Duodenal mucosa (tissue), 2 donors: ENCODE measurements around the gene MED8.
A peak's percentile ranks its signal among the peaks of the same experiment; 100 is the strongest.

Experiments used
- H3K27ac ChIP-seq: one replicate; pipeline ENCODE4 v1.7.0; 2013; ENCODE audit warnings: low read depth, low read length
- H3K27me3 ChIP-seq, 2 donors: one replicate each; pipeline ENCODE4 v1.7.0; 2013; ENCODE audit warnings: low read length in 2 of 2, control low read depth in 1 of 2; ENCODE audit not compliant: insufficient read depth in 2 of 2, control insufficient read depth in 1 of 2
- H3K36me3 ChIP-seq, 2 donors: one replicate each; pipeline ENCODE4 v1.7.0; 2013; ENCODE audit warnings: low read length in 2 of 2, control low read depth in 1 of 2; ENCODE audit not compliant: insufficient read depth in 2 of 2, control insufficient read depth in 1 of 2
- H3K4me1 ChIP-seq, 2 donors: one replicate each; pipeline ENCODE4 v1.7.0; 2013; ENCODE audit warnings: low read length in 2 of 2, control low read depth in 1 of 2; ENCODE audit not compliant: insufficient read depth in 2 of 2, control insufficient read depth in 1 of 2
- H3K4me3 ChIP-seq, 2 donors: one replicate each; pipeline ENCODE4 v1.7.0; 2013; ENCODE audit warnings: low read length in 2 of 2, low read depth in 1 of 2
- H3K9ac ChIP-seq, 2 donors: one replicate each; pipeline ENCODE4 v1.7.0; 2013; ENCODE audit warnings: low read length in 2 of 2, low read depth in 1 of 2
- H3K9me3 ChIP-seq, 2 donors: one replicate each; pipeline ENCODE4 v1.7.0; 2013; ENCODE audit warnings: low read length in 2 of 2, control low read depth in 1 of 2; ENCODE audit not compliant: control insufficient read depth in 1 of 2

MED8 gene

GRCh38 chr1:43432907-43433306, 43.3 kb upstream of the MED8 start:
- H3K4me1 ChIP-seq: peaks cover 0 to 13% of the 10 kb centered on the region in 2 donors
- H3K9ac ChIP-seq: no peak overlapping the region
- H3K9me3 ChIP-seq: no peaks in the 10 kb centered on the region
- H3K4me3 ChIP-seq: no peak overlapping the region
- H3K27me3 ChIP-seq: no peaks in the 10 kb centered on the region
- peaks cover 74 to 98% of the 10 kb centered on the region in 2 donors for H3K36me3 ChIP-seq
- no peak overlapping the region for H3K27ac ChIP-seq

GRCh38 chr1:43432171-43432860, 42.7 kb upstream of the MED8 start:
- Histone ChIP-seq H3K4me1 (peaks cover 0 to 17% of the 10 kb centered on the region in 2 donors), H3K9me3 (no peaks in the 10 kb centered on the region), H3K9ac (no peak overlapping the region), H3K27me3 (no peaks in the 10 kb centered on the region), H3K4me3 (no peak overlapping the region), H3K27ac (no peak overlapping the region), H3K36me3 (peaks cover 74 to 98% of the 10 kb centered on the region in 2 donors)

GRCh38 chr1:43431676-43432075, 42.1 kb upstream of the MED8 start:
- H3K4me1 ChIP-seq: peaks cover 0 to 17% of the 10 kb centered on the region in 2 donors
- H3K27ac ChIP-seq: no peak overlapping the region
- no peak overlapping the region for H3K9ac ChIP-seq
- H3K27me3 ChIP-seq: no peaks in the 10 kb centered on the region
- H3K9me3 ChIP-seq: no peaks in the 10 kb centered on the region
- H3K36me3 ChIP-seq: peaks cover 72 to 98% of the 10 kb centered on the region in 2 donors
- no peak overlapping the region for H3K4me3 ChIP-seq

- Histone ChIP-seq H3K4me3 (no peak overlapping the region), H3K9ac (no peak overlapping the region), H3K9me3 (no peaks in the 10 kb centered on the region), H3K27me3 (no peaks in the 10 kb centered on the region), H3K36me3 (peaks cover 78 to 98% of the 10 kb centered on the region in 2 donors), H3K27ac (no peak overlapping the region), H3K4me1 (peaks cover 0 to 16% of the 10 kb centered on the region in 2 donors)
Observed at GRCh38 chr1:43430831-43431230, 41.2 kb upstream of the MED8 start.

- H3K4me1 ChIP-seq: peaks cover 0 to 4% of the 10 kb centered on the region in 2 donors
Observed at GRCh38 chr1:43427941-43428340, 38.3 kb upstream of the MED8 start.

GRCh38 chr1:43427524-43427923, 37.9 kb upstream of the MED8 start:
- no peaks in the 10 kb centered on the region for H3K9me3 ChIP-seq
- H3K27ac ChIP-seq: no peak overlapping the region
- H3K36me3 ChIP-seq: peaks cover 81 to 98% of the 10 kb centered on the region in 2 donors
- H3K27me3 ChIP-seq: no peaks in the 10 kb centered on the region
- H3K9ac ChIP-seq: no peak overlapping the region
- no peak overlapping the region for H3K4me3 ChIP-seq
- peaks cover 0 to 4% of the 10 kb centered on the region in 2 donors for H3K4me1 ChIP-seq

More at GRCh38 chr1:43427941-43428340, 38.3 kb upstream of the MED8 start:
- Histone ChIP-seq H3K27ac (no peak overlapping the region), H3K27me3 (no peaks in the 10 kb centered on the region), H3K9ac (no peak overlapping the region), H3K9me3 (no peaks in the 10 kb centered on the region), H3K4me3 (no peak overlapping the region), H3K36me3 (peaks cover 81 to 98% of the 10 kb centered on the region in 2 donors)

- H3K9me3 ChIP-seq: no peaks in the 10 kb centered on the region
- H3K36me3 ChIP-seq: peaks cover 83 to 96% of the 10 kb centered on the region in 2 donors
- no peak overlapping the region for H3K4me3 ChIP-seq
- no peak overlapping the region for H3K27ac ChIP-seq
- no peak overlapping the region for H3K9ac ChIP-seq
- H3K4me1 ChIP-seq: peaks cover 0 to 4% of the 10 kb centered on the region in 2 donors
- no peaks in the 10 kb centered on the region for H3K27me3 ChIP-seq
Observed at GRCh38 chr1:43426221-43426620, 36.6 kb upstream of the MED8 start.

GRCh38 chr1:43425045-43425444, 35.4 kb upstream of the MED8 start:
- Histone ChIP-seq H3K9me3 (no peaks in the 10 kb centered on the region), H3K4me1 (peaks cover 0 to 4% of the 10 kb centered on the region in 2 donors), H3K9ac (no peak overlapping the region), H3K4me3 (no peak overlapping the region), H3K36me3 (peaks cover 84 to 96% of the 10 kb centered on the region in 2 donors), H3K27me3 (no peaks in the 10 kb centered on the region), H3K27ac (no peak overlapping the region)

- H3K27ac ChIP-seq: peak overlapping the region; percentile 7
- H3K9me3 ChIP-seq: no peaks in the 10 kb centered on the region
- no peak overlapping the region for H3K4me3 ChIP-seq
- peaks cover 0 to 4% of the 10 kb centered on the region in 2 donors for H3K4me1 ChIP-seq
- peaks cover 85 to 97% of the 10 kb centered on the region in 2 donors for H3K36me3 ChIP-seq
- H3K27me3 ChIP-seq: no peaks in the 10 kb centered on the region
- no peak overlapping the region for H3K9ac ChIP-seq
Observed at GRCh38 chr1:43423672-43424550, 34.3 kb upstream of the MED8 start.
